B cell (primary cell): ENCODE data around the gene DPRX.

Experiments
- CTCF ChIP-seq: fragments of 200-600 bp; IDR thresholded peaks from one replicate; pipeline ENCODE4 v1.8.0; 2022; ENCODE audit warnings: antibody characterized with exemption, mild to moderate bottlenecking
- EZH2 ChIP-seq: IDR thresholded peaks from 2 replicates; pipeline ENCODE4 v1.6.1; 2012; ENCODE audit warnings: borderline replicate concordance, low read depth, mild to moderate bottlenecking, moderate library complexity, low read length; ENCODE audit not compliant: insufficient read depth, poor library complexity, severe bottlenecking

DNA sequence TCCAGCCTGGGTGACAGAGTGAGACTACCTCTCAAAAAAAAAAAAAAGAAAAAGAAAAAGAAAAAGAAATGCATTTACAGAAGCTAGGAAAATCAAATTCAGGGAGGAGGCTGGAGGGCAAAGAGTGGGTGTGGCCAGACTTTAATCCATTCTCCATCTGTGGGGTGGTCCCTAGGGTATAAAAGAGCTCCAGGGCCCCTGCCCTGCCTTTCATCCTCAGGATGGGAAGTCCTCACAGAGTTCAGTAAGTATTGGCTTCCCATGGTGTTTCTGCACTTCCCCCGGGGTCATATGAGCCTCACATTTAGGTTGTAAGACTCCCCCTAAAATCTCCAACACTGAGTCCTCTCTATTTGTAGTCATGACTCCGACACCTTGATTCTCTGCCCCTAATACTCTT lies 33.0 kb downstream of the DPRX start:
- TF ChIP-seq CTCF (no peak), EZH2 (no peak)
